Right ventricle myocardium inferior (tissue), 1 donor: Measurements from ENCODE around the gene PADI3. TPM values are rescaled to one million over a fixed set of nuclear protein-coding genes. Genes with fewer than 3 reads are reported as not detected.

Experiments used
- ATAC-seq: fragments of 200-7000 bp; cut with Tn5 transposase; one replicate; pipeline ENCODE4 v1.9.1; 2020; ENCODE audit warnings: mild to moderate bottlenecking, moderate library complexity
- DNase-seq: peaks from one replicate; pipeline ENCODE4 v3.0.0; 2021; ENCODE audit errors: missing footprints
- intact Hi-C: fragments of 100-400 bp; cut with DNase I; formaldehyde crosslinking; loops from one replicate; pipeline ENCODE4 v1.11.0; 2022
- long read RNA-seq: library from polyadenylated mRNA; unstranded; transcript quantifications from one replicate; pipeline ENCODE4 v2.0.0, GENCODE V29; 2021
- total RNA-seq: library from RNA; stranded (reverse); fragmentation: NEBNext Ultra II Directional; extraction: Animal tissue kit (Norgen Biotek cat#: 25700); gene quantifications from one replicate; pipeline ENCODE4 v1.2.1, GENCODE V29; 2021
- donor health status: DM: no; HTN: yes; CAD: no; lungs with severe emphysema.

PADI3 gene
- not detected for total RNA-seq
- long read RNA-seq, result 0 reads

GRCh38 chr1:17248781-17249180, at the start of gene PADI3:
TSS of gene PADI3 (plus strand) at chr1:17249098. CDS start at chr1:17249138, 40 bp downstream.
- no peak for ATAC-seq
- no peak for DNase-seq
- intact Hi-C loops, result no loop called here

- DNase-seq (peak; percentile 32), ATAC-seq (no peak)
- intact Hi-C loops, result no loop called here
Measured at GRCh38 chr1:17199267-17200044, 49.4 kb upstream of the PADI3 start.

DNA sequence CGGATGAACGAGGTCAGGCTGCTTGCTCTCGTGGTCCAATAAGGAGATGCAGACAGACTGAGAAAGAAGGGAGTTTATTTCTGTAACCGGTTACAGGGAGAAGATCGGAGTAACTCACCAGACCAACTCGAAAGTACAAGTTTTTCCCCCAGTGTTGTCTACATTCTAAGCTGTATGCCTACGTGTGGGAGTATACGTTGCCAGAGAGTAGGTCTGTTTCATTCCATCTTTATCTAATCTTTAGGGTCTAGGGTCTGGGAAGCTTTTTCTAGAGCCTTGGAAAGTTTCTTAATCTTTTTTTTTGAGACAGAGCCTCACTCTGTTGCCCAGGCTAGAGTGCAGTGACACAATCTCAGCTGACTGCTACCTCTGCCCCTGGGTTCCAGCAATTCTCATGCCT, 48.7 kb upstream of the PADI3 start:
- intact Hi-C loops, result no loop called here
- no peak for ATAC-seq
- DNase-seq, result no peak

GRCh38 chr1:17200756-17201155, 48.1 kb upstream of the PADI3 start:
- intact Hi-C loops, result no loop called here
- DNase-seq (no peak), ATAC-seq (no peak)

DNA sequence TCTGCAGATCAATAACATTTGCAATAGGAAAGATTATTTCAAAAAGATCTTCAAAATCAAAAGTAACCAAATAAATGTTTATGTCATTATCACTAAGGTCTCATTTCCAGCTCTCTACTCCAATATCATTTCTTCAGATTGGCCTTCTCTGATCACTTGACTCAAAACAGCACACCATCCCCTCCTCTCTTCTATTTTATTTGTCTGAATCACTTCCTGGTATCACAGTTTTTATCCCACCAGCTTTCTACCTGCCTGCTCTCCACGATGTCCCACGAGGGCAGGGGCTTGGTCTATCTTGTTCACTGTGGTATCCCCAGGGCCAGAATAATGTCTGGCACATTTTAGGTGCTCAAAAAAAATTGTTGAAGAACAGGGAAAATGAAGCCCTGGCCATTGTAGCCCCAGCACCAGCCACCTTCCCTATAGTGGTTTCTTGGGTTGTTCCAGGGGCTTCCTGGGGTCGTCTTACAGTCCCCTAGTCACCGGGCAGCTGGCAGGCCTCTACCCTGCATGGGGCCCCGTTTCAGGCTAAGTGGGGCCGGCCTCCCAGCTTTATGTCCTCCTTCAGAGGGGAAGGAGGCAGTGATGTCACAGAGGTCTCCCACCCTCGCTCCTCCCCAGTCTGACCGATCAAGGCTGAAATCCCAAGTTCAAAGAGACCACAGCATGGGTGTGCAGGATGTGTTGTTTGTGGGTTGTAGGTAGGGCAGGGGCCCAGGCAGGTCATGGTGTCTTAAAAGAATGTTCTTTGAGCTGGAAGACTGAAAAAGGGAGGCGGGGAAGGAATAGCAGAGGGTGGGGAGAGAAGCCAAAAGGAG, 47.5 kb upstream of the PADI3 start:
- DNase-seq (no peak), ATAC-seq (no peak)
- intact Hi-C loops, result no loop called here

GRCh38 chr1:17204546-17205440, 44.1 kb upstream of the PADI3 start, which contains the start of gene PADI1:
TSS of gene PADI1 (plus strand) at chr1:17205128. CDS start at chr1:17205218, 90 bp downstream.
- peak; percentile 54 for DNase-seq
- ATAC-seq, result no peak
- intact Hi-C loops, result no loop called here

GRCh38 chr1:17205652-17206051, 43.2 kb upstream of the PADI3 start:
- ATAC-seq, result no peak
- intact Hi-C loops, result no loop called here
- DNase-seq, result no peak

- ATAC-seq, result no peak
- DNase-seq, result no peak
- intact Hi-C loops, result no loop called here
Measured at GRCh38 chr1:17206196-17206595, 42.7 kb upstream of the PADI3 start.

GRCh38 chr1:17207046-17207445, 41.9 kb upstream of the PADI3 start:
- intact Hi-C loops, result no loop called here
- DNase-seq (peak; percentile 73), ATAC-seq (peak; percentile 28)

- ATAC-seq (peak; percentile 27), DNase-seq (peak; percentile 69)
- intact Hi-C loops, result no loop called here
Measured at GRCh38 chr1:17207540-17207939, 41.4 kb upstream of the PADI3 start.

DNA sequence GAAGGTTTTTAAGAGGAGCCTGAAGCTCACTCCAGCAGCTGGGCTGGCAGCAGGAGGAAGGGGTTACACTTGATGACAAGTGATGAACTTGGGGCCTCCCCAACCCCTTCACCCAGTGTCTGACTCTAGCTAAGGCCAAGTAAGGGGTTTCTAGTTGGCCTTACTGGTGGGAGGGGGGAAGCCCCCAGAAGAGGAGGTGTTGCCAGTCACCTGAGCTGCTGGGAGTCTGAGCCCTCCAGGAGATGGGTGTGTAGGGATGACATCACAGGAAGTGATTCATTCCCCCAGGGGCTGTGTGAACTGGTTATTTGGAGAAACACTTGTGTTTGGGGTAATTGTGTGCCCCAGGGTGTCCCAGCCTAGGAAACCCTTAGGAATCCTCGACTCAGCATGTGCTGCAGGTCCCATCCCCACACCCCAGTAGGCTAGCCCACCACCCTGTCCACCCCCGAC, 40.9 kb upstream of the PADI3 start:
- DNase-seq (peak; percentile 34), ATAC-seq (no peak)
- intact Hi-C loops, result no loop called here

- DNase-seq, result peak; percentile 9
- intact Hi-C loops, result no loop called here
- no peak for ATAC-seq
Measured at GRCh38 chr1:17208546-17208945, 40.4 kb upstream of the PADI3 start.

- DNase-seq (no peak), ATAC-seq (no peak)
- intact Hi-C loops, result no loop called here
Measured at GRCh38 chr1:17209430-17209829, 39.5 kb upstream of the PADI3 start.

DNA sequence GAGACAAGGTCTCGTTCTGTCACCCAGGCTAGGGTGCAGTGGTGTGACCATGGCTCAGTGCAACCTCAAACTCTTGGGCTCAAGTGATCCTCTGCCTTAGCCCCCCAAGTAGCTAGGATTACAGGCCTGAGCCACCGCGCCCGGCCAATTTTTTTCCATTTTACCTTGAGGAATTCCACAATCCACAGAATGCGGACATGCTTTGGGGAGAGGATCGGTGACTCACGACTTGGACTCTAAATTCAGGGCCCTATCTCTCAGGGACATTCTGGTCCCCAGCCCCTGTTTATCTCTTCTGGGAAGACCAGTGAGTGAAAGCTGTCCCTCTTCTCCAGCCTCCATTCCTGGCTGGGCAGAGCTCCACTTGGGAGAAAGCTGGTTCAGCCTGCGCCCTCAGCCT, 38.7 kb upstream of the PADI3 start:
- ATAC-seq, result no peak
- no peak for DNase-seq
- intact Hi-C loops, result no loop called here

DNA sequence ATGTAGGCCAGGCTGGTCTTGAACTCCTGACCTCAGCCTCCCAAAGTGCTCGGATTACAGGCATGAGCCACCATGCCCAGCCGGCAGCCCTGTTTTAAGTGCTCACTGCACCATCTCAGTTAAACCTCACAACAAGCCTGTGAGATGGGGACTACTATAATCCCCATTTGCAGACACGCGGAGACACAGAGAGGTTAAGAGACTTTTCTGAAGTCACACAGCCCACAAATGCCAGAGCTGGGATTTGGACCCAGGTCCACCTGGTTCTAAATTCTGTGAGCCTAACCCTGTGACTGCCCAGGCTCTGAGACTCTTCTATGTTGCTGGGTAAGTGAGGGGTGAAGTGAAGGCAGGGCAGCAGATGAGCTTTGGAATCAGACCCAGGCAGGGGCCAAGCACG, 37.5 kb upstream of the PADI3 start:
- ATAC-seq (no peak), DNase-seq (no peak)
- intact Hi-C loops, result no loop called here

DNA sequence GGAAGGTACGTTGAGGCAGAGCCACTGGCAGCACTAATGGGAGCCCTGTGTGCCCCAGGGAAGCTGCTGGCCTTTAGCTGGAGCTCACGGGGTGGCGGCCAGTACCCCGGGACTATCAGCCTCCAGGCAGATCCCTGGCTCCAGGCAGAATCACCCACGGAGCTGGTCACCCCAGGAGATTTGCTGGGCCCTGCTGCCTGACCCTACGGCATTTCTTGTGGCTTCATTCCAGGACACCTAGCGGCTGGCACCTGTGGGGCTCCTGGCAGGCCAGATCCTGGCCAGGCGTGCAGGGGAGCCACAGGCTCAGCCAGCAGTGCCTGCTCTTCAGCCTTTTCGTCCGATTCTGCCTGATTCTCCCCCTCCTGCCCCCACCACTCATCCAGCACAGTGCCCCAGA, 36.9 kb upstream of the PADI3 start:
- no peak for DNase-seq
- intact Hi-C loops, result no loop called here
- ATAC-seq, result no peak

- DNase-seq (peak; percentile 44), ATAC-seq (no peak)
- intact Hi-C loops, result no loop called here
Measured at GRCh38 chr1:17212487-17213121, 36.3 kb upstream of the PADI3 start.

- intact Hi-C loops, result no loop called here
- ATAC-seq (no peak), DNase-seq (no peak)
Measured at GRCh38 chr1:17213148-17213781, 35.6 kb upstream of the PADI3 start.
